SK-N-MC (cell line): ENCODE results near the gene RTN1.

ENCODE experiments used
- EZH2 ChIP-seq: fragments of 200-600 bp; sonication (generic); IDR thresholded peaks from one replicate; pipeline ENCODE4 v1.6.1; 2017; ENCODE audit warnings: antibody characterized with exemption
- FOXP2 ChIP-seq: optimal IDR thresholded peaks from 2 replicates; pipeline ENCODE3; 2011; ENCODE audit warnings: mild to moderate bottlenecking, moderate library complexity; ENCODE audit not compliant: insufficient read depth; ENCODE audit errors: extremely low read length, control extremely low read depth
- POLR2AphosphoS5 ChIP-seq: IDR thresholded peaks from 2 replicates; pipeline ENCODE4 v1.6.1; 2012; ENCODE audit warnings: mild to moderate bottlenecking, low read depth, low read length, borderline replicate concordance

GRCh38 chr14:59622631-59623030, 247.9 kb downstream of the RTN1 start:
- TF ChIP-seq EZH2, result no peak
- TF ChIP-seq POLR2AphosphoS5, result no peak
- TF ChIP-seq FOXP2, result no peak
